HG03196 (cell line): ENCODE data around the gene ISLR.
"Not testable (repeated sequence)": the region's sequence is repeated elsewhere in the genome, so short reads cannot be mapped to it uniquely, and the experiment has no call there.

ENCODE experiments used
- ATAC-seq: cut with Tn5 transposase; IDR thresholded peaks from one replicate; pipeline ENCODE4 v1.9.1; 2021; ENCODE audit not compliant: unreplicated experiment

The ISLR gene

DNA sequence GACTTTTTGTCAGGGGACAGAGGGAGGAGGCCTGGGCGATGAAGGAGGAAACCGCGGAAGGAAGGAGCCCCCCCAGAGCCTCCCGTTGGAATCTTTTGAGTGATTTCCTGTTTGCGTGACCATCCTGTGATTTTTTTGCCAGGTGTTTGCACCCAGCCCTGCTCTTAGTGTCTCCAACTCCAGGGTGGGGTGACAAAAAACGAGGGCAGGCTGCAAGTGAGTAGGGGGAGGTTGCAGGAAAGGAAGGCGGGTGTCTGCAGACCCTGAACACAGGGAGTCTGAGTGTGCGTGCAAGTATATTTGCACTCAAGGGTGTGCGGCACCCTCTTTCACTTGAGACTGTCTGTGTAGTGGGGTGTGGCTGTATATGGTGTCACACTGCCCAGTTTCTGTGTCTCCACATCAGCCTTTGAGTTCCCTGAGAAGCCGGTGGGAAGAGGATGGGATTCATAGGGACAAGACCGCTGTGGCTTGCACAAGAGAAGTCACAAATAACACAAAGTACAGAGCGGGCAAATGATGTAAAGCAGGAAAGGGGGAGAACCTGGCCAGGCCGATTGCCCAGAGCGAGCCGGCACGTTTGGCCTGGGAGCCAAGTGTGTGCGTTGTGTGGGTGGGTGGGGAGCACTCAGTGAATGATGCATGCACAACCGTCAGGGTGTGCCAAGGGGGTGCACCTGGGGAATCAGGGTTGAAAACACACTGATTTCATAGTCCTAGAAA, 36.5 kb upstream of the ISLR start:
- no peak for ATAC-seq

DNA sequence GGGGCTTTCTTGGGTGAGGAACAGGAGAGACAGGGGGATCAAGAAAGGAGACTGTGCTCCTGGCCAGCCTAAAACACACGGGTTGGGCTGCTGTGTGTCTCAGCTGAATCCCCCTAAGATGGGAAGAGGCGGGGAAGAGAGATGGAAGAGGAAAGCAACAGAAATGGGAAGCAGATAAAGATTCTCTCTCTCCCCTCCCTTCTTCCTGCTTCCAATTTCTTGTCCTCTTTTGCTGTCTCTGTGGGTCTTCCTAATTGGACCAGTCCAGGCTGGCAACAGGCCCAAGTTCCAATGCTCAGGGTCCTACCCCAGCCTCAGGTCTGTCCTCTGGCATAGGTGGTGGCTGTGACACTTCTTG, 36.0 kb upstream of the ISLR start:
- ATAC-seq: no peak

- ATAC-seq: no peak
Observed at GRCh38 chr15:74138642-74139041, 34.9 kb upstream of the ISLR start.

DNA sequence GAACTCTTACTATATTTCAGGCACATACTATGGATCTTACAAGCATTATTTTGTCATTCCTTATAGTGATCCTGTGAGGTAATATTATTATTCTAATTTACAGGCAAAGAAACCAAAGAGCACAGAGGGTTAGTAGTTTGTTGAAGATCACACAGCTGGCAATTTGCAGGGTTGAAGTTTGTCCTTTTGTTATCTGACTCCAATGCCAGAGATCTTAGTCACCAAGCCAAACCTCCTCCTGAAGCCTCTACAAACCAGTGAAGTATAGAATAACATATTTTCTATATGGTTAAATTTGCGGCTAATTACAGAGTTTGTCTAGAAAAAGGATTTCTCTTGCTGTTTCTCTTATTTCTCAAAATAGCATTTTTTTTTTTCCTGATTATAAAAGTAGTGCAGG, 31.9 kb upstream of the ISLR start:
- ATAC-seq: no peak

- no peak for ATAC-seq
Observed at GRCh38 chr15:74144153-74144775, 29.2 kb upstream of the ISLR start.

DNA sequence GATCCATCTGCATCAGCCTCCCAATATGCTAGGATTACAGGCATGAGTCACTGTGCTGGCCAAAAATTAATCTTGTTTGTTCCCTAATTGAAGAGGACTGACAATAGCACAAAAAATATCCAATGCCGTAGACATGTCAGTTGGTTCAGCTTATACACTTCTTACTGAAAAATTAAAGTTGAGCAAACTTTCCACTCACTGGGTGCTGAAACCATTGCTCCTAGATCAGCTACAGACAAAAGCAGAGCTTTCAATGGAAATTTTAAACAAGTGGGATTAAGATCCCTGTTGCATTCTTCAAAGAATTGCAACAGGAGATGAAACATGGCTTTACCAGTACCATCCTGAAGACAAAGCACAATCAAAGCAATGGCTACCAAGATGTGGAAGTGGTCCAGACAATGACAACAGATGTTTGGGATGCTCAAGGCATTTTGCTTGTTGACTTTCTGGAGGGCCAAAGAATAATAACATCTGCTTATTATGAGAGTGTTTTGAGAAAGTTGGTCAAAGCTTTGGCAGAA, 27.2 kb upstream of the ISLR start:
- ATAC-seq: no peak

DNA sequence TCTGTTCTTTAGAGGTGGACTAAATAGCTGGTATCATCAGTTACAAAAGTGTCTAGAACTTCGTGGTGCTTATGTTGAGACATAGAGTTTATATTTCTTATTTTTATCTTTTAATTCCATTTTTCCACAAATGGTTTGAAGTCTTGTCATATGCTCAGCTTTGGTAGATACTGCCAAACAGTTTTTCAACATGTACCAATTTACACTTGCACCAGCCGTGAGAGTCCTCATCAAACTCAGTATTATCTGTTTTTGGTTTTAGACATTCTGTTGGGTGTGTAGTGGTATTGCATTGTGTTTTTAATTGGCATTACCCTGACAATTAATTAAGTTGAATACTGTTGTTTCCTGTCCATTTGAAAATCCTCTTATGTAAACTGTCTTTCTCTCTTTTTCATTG, 26.5 kb upstream of the ISLR start:
- no peak for ATAC-seq

- ATAC-seq: no peak
Observed at GRCh38 chr15:74155766-74156417, 17.6 kb upstream of the ISLR start.

DNA sequence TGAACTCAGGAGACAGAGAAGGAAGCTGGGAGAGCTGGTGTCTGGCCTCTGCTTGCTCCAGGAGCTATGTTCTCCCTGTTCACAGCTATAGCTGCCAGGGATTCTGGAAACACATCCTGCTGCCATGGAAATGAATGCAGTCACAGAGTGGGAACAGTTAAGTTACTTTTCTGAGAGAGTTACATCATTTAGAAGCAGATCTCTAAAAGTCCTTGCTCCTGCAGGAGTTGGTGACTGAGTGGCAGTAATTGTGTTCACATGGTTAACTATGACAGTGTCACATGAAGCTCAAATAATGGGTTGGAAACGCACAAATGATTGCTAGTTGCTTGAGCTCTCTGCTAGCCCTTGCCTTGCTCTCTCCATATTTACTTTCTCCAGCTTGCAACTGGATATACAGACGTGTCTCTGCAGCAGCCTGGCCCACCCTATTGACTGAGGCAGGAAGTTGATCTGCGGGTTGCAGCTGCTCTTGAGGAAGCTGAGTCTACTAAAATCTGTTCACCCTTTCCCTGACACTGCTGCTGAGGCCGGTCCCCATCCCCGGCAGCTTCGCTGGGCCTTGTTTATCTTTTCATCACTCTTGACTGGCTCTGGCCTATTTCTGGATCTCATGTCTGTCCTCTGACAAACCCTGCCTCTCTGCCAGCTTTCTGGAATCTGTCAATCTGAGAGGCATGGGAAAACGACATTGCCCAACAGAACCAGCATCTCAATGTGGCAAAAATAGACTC, 16.7 kb upstream of the ISLR start:
- no peak for ATAC-seq

GRCh38 chr15:74157868-74158827, 15.4 kb upstream of the ISLR start:
- ATAC-seq: no peak

- peak; percentile 55 for ATAC-seq
Observed at GRCh38 chr15:74158855-74159650, 14.5 kb upstream of the ISLR start.

DNA sequence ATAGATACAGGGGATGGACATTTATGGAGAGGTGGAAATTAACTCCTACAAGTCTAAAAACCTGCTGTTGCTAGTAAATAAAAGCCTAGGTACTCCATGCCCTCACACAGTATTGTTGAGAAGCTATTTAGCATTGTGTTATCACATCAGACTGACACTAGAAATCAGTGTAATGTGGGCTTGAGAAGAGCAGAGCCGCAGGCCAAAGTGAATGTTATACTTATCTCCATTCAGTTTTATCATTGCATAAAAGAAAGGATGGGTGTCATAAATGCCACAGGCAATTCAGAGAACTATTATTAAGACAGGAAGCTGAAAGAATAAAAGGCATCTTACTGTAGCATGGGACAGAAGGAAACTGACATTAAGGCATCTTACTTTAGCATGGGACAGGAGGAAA, 13.7 kb upstream of the ISLR start:
- ATAC-seq: no peak

- not testable (repeated sequence) for ATAC-seq
Observed at GRCh38 chr15:74160390-74160789, 13.1 kb upstream of the ISLR start.

DNA sequence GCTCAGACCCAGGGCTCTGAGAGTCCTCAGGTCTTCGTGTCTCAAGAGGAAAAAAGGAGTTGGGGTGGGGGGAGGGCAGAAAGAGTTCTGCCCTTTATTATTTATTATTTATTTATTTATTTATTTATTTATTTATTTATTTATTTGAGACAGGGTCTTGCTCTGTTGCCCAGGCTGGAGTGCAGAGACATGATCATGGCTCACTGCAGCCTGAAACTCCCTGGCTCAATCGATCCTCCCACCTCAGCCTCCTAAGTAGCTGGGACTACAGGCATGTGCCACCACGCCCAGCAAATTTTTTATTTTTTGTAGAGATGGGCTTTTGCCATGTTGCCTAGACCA, 11.3 kb upstream of the ISLR start:
- ATAC-seq: not testable (repeated sequence)

DNA sequence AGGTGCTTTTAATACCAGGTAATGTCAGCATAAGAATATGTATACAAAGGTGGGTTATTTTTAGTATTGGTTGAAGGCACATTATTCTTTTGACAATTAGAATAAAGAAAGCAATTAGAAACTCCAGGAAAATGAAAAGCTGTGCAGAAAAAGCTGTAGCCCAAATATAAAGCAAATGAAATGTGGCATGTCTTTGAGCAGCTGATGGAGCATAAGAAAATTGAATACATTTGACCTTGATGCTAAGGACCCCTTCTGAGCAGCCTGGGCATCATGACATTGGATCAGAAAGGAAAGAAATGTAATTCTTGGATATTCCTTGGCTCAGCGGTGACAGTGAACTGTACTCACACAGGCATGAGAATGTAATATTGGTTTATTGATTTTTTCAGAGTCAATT, 8.0 kb upstream of the ISLR start:
- ATAC-seq: no peak

DNA sequence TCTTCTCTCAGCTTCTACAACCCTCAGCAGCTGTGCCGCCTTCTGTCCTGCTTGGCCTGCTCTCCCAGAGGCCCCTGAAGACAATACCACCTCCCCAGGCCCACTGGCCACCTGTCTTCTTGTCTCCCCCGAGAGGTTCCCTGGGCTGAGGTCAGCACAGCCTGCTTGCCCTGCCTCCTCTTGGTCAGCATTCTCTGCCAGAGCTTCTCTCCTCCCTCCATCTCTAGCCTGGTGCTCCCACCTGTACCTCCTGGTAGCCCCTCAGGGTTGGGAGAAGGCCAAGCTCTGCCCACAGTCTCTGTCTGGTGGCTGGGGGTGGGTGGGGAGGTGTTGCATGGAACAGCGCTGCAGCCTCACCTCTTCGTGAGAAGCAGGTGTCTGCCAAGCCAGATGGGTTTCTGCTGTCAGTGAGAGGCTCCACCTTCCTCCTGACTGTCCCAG, 5.6 kb upstream of the ISLR start:
- no peak for ATAC-seq

DNA sequence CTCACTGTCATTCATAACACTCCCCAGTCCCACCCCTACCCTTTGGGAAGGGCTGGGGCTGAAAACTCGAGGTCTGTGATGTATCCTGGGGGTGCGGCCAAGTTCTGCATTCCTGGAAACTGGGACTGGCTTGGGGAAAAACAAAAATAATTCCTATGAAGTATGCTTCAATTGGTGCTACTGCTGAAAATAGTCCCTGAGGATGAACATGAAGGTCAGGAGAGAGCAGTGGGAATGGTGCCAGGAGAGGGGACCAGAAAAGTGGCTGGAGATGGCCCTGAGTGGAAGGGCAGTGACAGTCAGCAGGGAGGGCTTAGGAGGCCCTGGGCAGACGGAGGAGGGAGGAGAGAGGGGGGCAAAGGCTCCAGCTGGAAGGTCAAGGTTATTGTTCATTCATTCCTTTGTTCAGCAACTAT, 4.8 kb upstream of the ISLR start:
- ATAC-seq: no peak

- no peak for ATAC-seq
Observed at GRCh38 chr15:74170071-74170844, 3.3 kb upstream of the ISLR start.
